HG03103 (cell line): ENCODE measurements around the gene TXNRD3.

ENCODE experiments used
- ATAC-seq: cut with Tn5 transposase; IDR thresholded peaks from one replicate; pipeline ENCODE4 v1.9.1; 2021; ENCODE audit warnings: low read depth; ENCODE audit not compliant: unreplicated experiment

Gene TXNRD3

DNA sequence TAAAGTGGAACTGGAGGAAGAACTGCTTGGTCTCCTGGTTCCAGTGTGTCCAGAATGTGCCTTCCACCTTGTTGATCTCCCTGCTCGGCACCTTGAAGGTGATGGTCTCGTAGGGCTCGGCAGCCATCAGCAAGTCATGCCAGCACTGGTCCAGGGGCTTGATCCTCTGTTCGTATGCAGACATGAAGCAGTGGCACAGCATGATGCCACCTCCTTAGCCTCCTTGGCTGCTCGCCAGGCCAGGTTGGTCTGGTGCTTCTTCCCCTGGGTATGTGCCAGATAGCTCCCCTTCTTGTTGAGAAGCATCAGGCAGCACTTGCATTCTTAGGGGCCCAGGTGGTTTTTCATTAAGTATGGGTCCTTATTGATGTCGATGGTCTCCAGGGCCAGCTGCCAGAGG lies 17.8 kb upstream of the TXNRD3 start:
- ATAC-seq = no peak

DNA sequence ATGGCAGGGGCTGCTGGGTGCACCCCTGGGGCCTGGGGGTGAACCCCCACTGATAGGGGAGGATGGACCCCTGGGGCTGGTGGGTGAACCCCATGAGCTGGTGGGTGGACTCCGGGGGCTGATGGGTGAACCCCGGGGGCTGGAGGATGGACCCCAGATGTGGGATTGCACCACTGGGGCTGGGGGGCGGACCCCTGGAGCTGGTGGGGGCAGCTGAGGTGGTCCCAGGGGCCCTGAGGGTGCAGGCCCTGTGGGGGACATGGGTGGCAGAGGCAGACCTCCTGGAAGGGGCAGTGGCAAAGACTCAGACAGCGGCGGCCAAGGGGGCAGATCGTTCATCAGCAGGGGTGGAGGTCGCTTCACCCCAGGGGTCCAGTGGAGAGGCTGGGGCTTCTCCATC lies 17.4 kb upstream of the TXNRD3 start:
- ATAC-seq = no peak

DNA sequence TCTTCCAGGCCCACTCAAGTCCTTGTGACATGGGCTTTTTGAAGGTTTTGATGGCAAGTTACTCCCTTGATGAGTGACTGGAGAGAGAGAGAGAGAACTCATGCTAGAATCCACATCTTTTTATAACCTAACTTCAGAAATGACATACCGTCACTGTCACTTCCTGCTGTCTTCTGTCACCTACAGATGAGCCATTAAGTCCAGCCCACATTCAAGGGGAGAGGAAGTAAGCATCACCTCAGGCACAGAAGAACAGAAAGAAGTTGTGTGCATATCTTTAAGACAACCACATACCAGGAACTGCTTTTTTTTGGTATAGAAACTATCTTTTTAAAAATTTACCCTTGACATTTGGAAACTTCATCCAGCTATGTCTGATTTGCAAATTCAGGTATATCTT lies 16.6 kb upstream of the TXNRD3 start:
- ATAC-seq = no peak

DNA sequence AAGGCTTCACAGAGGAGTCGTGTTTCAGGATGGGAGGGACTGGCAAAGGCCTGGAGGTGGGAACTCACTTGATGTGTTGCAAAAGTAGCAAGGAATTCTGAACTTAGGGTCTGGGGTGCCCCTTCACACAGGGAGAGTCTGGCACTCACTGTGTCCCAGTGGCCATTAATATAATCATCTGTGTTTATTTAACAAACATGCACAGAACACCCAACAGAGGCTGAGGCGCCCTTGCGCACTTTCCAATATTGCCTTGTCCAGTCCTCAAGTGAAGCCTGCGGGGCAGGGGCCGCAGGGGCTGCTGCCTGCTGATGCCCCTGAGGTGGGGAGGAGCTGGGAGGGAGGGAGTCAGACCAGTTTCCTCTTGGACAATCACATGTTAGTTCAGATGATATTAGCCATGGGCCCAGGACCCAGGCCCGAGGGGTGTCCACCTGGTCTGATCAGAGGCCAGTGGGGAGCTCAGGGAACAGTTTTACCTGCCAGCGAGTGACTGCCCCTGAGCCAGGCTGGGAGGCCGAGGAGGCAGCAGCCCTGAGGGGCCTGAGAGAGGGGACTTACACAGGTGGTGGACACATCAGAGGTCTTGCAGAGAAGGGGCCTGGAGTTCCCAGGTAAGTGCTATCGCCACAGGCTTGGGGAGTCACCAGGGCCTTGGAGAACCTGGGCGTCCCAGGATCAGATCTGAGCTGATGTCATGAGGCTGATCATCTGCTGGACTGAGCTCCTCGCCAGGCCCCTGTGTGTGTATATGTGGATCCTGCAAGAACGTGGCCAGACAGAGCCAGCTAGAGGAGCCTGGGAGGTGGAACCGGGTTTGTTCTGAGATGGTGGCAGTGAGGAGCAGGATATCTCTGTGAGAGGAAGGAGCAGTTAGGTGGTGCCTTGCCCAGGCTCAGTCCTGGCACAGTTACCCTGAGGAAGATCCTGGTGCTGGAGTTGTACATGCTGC lies 13.8 kb upstream of the TXNRD3 start:
- ATAC-seq = no peak

DNA sequence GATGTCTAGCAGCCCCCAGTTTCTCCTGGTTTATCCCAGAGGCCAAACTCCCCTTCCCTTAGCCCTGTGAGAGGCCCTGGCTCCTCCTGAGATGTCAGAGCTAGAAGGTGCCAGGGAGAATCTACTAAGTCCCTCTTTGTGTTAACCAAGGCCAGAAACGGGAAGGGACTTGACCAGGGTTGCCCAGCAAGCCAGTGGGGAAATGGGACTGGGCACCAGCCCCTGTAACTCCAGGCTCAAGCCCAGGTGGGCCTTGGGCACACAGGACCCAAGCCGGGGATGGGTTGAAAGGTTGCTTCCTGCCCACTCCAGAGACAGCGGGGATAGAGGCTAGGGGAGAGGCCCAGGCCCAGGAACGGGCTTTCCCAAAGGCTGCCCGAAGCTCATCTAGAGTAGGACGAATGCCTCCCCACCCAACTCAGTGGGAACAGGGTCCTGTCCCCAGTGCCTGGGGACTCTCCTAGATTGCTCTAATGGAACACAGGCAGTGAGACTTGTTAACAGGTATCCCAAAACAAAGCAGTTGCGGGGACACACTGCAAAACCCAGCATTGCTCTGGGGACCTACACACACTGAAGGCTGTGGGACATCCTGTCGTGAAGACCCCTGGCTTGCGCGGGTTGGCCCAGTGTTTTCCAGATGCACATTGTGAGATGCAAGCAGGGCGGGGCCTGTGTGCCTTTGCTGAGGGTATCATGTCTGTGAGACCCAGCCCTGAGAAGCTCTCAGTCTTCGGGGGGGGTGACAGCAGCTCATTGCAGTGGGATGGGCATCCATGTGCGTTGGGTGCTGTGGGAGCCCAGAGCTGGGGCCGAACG lies 12.9 kb upstream of the TXNRD3 start:
- ATAC-seq = no peak

DNA sequence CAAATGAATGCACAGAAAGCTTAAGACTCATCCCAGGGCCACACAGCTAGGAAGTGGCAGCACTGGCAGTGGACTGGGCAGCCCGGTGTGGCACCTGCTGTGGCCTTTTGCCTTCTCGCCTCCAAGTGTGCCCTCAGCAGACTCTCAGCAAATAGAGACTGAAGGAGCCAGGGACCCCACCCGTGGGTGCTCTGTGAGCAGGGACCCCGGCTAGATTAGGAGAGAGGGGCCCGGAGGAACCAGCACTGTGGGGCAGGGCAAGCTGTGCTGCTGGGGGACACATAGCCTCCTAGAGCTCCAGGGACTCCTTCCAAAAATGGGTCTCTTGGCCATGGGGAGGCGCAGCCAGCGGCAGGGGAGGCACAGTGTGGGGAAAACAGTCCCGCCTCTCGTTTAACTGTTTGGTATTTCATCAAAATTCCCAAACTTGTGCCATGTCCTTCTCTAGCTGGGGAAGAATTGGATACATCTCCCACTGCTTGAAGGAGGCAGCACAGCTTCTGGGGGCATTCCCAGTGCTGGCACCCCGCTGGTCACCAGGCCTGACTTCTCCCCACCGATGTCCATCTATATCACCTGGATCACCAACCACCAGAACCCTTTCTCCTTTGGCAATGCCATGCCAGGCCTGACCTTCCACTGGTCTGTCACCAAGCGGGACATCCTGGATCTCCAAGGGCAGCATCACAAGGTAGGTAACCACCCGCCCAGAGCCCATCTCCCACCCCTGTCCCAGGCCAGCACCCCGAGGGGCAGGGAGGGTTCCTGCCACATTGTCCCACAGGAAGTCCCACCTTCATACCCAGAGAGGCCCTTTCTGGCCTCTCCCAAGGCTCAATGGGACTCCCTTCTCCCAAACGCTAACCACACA lies 12.0 kb upstream of the TXNRD3 start:
- no peak for ATAC-seq

DNA sequence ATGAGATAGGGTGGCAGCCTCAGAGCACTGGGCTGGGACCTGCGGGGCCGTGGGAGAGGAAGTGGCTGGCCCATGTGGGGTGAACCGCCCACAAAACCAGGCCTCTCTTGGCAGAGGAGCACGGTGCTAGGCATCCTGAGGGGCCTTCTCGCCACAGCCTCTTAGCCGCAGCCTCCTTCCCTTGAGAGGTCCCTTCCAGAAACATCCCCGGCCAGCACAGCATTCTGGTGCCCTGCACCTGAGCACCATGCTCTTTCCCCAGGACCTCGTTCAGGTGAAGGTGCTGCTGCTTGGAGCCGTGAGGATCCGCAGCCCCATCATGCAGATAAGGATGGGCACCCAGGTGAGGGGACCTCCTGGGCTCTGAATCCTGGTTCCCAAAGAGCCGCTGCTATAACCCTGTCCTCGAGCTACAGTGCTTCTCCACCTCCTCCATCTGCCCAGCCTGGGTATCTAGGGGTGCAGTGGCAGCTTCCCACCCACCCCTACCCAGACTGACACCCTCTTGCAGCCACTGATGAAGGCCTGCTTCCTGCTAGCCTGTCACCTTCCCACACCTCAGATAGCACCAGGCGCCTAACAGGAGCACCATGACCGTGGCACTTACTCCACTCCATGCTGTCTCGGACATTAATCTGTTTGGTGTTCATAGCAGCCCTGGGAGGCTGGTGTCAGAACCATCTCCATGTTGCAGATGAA lies 11.2 kb upstream of the TXNRD3 start:
- no peak for ATAC-seq

DNA sequence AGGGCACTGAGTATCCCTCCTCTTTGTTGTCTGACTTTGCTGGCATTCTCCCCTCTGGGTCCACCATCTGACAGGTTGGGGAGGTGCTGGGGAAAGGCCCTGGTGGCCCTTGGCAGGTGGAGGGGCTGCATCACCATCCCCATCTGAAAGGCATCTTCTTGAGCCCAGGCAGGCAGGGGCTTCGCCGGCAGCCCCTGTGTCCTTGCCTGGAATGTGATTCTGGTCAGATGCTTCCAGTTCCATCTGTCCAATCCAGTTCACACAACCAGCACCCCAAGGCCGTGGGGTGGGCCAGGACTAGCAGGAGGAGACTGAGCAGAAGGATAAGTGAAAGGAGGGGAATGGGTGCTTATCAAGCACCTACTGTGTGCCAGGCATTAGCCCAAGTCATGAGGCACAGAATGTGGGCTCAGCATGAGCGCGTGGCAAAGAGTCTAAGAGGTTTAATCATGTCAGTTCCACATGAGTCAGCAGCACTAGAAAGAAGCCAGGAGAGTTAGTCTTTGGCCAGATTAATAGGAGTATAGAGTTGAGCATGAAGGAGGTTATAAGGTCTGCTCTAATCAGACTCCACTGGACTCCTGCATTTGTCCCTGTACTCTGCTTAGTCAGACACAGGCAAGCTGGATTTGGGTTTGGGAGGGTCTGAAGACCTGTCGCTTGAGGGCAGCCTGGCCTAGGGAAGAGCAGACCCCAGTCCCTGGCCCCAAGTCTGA lies 10.5 kb upstream of the TXNRD3 start:
- ATAC-seq = no peak

DNA sequence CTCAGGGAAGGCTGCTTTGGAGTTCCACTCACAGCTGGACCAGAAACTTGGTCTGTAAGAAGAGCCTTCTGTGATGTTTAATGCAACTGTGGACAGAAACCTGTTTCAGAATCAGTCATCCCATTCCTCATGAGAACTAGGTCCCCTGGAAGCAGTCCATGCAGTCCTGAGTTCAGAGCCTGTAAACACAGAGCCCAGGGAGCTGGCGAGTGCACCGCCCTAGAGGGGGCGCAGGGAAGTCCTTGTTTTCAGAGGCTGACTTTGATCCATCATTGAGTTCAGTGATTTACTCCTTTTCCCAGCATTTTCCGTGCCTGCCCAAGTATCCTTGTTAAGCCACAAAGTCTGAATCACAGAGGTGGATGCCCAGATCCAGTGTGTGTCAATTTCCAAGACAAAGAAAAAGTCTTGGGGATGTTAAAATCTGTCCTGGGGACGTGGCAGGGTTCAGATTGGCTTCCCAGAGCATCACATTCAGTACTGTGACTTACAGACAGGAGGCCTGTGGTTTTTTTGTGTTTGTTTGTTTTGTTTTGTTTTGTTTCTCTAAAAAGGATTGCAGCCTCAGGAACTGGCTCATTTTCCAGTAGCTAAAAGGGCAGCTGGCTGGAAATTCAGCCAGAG lies 9.8 kb upstream of the TXNRD3 start:
- no peak for ATAC-seq

DNA sequence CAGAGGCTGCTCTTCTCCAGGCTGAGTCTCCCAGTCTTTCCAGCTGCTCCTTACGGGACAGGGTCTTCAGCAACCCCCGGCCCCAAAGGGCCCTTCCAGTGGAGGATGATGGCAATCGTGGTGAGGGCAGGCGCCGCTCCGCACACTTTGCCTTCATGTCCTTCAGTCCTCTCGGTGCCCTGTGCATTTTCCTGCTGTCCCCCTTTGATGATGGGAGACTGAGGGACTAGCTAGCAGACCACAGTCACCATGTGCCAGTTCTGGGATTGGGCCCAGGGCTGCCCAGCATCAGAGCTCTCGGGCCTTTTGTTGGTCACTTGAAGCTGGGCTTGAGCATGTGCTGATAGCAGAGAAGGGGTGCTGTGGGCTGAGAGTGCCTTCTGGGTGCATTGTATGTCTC lies 8.8 kb upstream of the TXNRD3 start:
- ATAC-seq = no peak

DNA sequence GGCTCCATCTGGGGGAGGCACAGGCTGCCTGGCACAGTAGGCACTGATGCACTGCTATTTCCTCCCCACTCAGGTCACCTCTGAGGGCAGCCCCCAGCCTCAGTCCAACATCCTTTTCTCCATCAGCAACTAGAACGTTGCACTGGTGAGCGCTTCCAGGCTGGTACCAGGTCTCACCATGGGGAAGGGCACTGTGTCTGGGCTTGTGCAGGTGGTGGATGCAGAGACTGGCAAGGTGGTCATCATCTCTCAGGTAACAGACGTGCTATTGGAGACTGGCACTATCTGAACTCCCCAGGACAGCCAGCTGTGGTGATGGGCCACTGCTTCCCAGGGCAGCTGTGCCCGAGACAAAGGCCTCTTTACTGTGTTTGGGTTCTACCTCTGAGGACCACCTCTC lies 8.3 kb upstream of the TXNRD3 start:
- ATAC-seq = no peak

DNA sequence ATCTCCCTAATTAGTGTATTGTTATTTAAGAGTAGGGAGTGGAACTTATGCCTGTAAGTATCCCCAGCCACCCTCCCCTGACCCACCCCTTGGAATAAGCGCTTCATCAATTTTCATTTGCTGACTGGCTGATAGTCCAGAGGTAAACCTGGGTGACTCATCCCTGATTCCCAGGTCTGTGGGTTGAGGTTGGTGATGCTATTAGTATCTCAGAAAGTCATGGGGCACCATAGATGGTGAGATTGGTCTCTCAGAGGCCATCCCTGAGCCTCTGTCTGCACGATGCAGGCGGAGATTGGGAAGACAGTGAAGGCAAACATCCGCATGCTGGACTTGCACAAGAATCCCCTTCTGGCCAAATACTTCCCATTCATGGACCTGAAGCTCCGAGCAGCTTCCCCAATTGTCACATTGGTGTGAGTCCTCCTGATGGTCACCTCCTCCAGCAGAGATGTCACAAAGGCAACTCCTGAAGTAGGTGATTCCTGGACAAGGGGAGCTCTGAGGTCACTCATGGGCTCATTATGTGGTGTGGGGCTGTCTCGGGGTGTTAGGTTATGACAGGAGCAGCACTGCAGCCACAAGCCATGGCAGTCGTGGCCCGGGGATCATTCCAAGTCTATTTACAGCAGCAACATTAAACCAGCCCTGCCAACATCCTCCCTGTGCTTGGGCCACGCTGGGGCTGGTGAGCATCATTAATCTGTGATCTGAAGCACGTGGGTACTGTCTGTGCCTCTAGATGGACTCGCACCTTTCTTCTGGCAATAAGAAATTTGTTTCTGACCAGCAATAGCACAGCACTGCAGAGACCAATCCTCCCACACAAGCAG lies 6.8 kb upstream of the TXNRD3 start:
- no peak for ATAC-seq

DNA sequence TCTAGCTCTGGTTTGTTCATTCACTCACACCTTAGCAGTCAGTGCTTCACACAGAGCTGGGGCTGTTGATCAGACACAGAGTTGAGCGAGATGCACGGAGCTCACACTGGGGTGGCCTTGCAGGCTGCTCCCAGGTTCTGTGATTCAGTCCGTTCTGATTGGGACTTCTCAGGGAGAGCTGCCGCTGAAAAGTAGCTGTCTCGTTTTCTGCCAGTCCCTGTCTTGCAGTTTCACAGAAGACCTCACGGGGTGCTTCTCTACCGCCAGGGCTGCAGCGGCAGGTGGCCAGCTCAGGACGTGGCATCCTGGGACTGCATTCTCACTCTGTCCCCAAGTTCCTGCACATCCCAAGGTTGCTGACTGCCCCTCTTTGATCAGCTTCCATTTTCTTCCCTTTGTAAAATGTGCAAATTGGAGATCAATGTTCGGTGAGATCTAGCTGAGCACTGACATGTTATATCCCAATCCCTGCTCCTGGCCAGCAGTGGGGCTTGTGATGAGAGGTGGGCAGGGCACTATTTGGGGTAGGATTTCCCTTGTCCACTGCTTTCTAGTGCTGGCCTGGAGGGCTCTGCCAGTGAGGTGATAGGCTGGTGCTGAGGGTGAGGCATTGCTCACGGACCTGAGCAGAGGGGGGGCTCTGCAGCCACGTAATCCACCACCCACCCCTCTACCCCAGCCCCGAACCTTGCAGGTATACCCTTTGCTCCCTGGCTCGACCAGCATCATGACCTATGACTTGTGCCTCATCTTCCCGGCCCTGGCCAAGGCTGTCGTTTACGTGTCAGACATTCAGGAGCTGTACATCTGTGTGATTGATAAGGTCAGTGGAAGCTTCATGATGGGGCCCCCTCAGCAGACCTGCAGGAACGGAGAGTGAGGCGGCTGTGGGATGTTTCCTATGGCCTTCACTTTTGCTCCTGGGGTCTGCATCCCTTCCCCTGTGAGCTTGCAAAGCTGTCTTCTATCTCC lies 5.3 kb upstream of the TXNRD3 start:
- ATAC-seq = no peak

DNA sequence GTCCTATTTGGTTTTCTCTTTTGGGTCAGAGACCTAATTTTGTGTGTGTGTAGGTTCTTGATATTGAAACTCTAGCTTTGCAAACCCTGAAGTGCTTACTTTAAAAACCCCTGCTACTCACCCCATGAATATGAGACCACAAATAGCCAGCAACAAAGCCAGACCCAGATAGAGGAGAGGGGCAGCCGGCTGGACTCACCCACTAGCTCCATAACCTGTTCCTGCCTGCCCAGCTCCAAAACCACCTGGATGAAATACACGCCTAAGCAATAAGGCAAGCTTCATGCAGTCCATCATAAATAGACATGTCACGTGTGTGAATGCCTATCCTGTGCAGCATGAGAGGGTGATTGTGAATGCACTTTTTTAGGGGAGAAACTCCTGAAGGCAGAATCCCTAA lies 3.7 kb upstream of the TXNRD3 start:
- no peak for ATAC-seq

DNA sequence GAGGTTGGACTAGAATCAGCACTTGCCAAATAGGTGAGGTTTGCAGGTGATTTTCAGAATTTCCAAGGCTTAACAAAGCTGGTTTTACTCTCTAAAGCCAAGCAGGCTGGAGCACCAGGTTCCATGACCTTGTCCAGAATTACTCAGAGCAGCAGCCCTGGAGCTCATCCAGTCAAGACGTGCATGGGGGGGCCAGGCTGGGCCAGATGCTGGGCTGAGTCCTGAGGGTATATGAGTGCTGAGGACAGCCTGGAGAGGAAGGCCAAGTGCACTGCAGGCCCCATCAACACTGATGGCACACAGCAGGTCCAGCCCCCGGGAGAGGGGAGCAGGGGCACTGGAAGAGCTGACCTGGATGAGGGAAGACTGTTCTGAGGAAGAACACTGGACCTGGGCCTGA lies 3.0 kb upstream of the TXNRD3 start:
- no peak for ATAC-seq

DNA sequence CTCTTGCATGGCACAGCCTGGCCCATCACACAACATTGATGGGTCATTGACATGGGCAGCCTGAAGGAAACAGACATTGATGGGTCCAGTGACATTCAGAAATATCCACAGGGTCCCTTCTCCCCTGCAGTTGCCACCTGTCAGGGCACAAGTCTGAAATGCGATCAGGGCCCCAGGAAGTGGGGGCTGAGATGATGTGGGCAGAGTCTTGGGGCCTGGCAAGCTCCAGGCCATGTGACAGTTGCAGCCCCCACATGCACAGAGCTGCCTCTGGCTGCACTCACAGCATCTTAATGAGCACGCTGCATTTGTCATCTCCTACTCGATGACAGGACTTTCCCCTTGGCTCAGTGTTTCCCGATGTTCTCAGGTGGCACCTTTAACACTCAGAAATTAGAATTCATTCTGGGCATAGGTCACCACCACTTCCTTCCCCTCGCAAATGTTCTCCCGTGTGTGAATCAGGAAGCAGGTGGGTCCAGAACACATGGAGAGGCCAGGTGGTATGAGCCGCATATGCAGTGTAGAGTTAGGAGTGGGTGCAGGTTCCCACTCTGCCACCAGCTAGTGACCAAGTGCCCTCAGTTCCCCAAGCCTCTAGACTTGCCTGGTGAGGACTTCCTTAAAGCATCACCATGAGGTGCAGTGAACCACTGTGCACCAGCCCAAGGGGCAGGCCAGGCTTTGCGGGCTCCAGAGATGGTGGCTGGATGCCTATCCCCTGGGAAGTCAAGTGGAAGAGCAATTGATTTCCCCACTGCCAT lies 1.6 kb upstream of the TXNRD3 start:
- ATAC-seq = no peak
